Left ventricle myocardium inferior (tissue), 1 donor: ENCODE measurements around the gene ELOVL6. TPM values are rescaled to one million over a fixed set of nuclear protein-coding genes. Genes with fewer than 3 reads are reported as not detected.

Experiments used
- DNase-seq: peaks from one replicate; pipeline ENCODE4 v3.0.0-alpha.2; 2020
- H3K27ac ChIP-seq: fragments of 200-600 bp; replicated peaks from 2 replicates; pipeline ENCODE4 v1.8.0; 2021
- H3K27me3 ChIP-seq: fragments of 200-600 bp; 2 replicates; pipeline ENCODE4 v1.8.0; 2021; ENCODE audit warnings: low read depth
- H3K36me3 ChIP-seq: fragments of 200-600 bp; 2 replicates; pipeline ENCODE4 v1.8.0; 2021
- H3K4me1 ChIP-seq: fragments of 200-600 bp; 2 replicates; pipeline ENCODE4 v1.8.0; 2021
- H3K4me3 ChIP-seq: fragments of 200-600 bp; 2 replicates; pipeline ENCODE4 v1.8.0; 2021; ENCODE audit warnings: mild to moderate bottlenecking, moderate library complexity
- H3K9me3 ChIP-seq: fragments of 200-600 bp; replicated peaks from 2 replicates; pipeline ENCODE4 v1.8.0; 2021
- CTCF ChIP-seq: fragments of 200-600 bp; IDR thresholded peaks from 2 replicates; pipeline ENCODE4 v1.8.0; 2021; ENCODE audit warnings: antibody characterized with exemption, mild to moderate bottlenecking, borderline replicate concordance
- intact Hi-C: fragments of 100-400 bp; cut with micrococcal nuclease; formaldehyde crosslinking; loops from one replicate; pipeline ENCODE4 v1.11.0; 2022
- total RNA-seq: library from RNA; stranded (reverse); fragmentation: NEBNext Ultra II Directional; extraction: Animal tissue kit (Norgen Biotek cat#: 25700); gene quantifications from one replicate; pipeline ENCODE4 v1.2.1, GENCODE V29; 2021
- donor health status: DM: no; HTN: yes; CAD: no; lungs with severe emphysema.

The ELOVL6 gene
- total RNA-seq, 1 donor from 2014 or later, result 2.6 TPM

DNA sequence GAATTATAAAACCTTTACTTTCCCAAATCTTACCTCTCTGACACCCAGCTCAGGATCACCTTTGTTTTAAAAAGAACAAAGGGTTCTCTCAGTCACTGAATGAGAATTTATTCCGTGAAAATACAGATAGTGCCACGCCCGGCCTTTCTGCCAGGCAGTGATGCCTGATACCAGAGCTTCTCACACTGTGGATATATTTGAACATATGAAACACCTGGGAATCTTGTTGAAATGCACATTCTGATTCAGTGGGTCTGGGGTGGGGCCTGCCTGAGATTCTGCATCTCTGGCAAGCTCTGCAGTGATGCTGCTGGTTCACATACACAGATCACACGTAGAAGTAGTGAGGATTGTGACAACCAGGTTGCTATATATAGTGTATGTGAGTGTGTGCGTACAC lies 46.0 kb downstream of the ELOVL6 start:
- TF ChIP-seq CTCF, result no peak
- no peak overlapping the region for H3K4me3 ChIP-seq
- no peak for DNase-seq
- H3K27ac ChIP-seq, result no peak overlapping the region
- no peaks in the 10 kb centered on the region for H3K9me3 ChIP-seq
- no peaks in the 10 kb centered on the region for H3K36me3 ChIP-seq
- H3K27me3 ChIP-seq, result no peaks in the 10 kb centered on the region
- no peaks in the 10 kb centered on the region for H3K4me1 ChIP-seq
- intact Hi-C loops, result no loop called here

DNA sequence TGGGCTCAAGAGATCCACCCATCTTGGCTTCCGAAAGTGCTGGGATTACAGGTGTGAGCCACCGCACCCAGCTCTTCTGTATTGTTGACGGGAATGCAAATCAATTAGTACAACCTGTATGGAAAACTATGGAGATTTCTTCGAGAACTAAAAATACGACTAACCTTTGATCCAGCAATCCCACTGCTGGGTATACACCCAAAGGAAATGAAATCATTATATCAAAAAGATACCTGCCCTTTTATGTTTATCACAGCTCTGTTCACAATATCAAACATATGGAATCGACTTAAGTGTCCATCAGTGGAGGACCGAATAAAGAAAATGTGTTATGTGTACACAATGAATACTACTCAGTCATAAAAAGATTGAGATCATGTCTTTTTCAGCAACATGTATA lies 49.3 kb downstream of the ELOVL6 start:
- Histone ChIP-seq H3K36me3 (no peaks in the 10 kb centered on the region), H3K27ac (no peak overlapping the region), H3K27me3 (no peaks in the 10 kb centered on the region), H3K4me1 (no peaks in the 10 kb centered on the region), H3K4me3 (no peak overlapping the region), H3K9me3 (no peaks in the 10 kb centered on the region)
- intact Hi-C loops, result no loop called here
- no peak for TF ChIP-seq CTCF
- DNase-seq, result no peak

- intact Hi-C loops, result no loop called here
Measured at GRCh38 chr4:110142461-110142860, 56.0 kb downstream of the ELOVL6 start.

DNA sequence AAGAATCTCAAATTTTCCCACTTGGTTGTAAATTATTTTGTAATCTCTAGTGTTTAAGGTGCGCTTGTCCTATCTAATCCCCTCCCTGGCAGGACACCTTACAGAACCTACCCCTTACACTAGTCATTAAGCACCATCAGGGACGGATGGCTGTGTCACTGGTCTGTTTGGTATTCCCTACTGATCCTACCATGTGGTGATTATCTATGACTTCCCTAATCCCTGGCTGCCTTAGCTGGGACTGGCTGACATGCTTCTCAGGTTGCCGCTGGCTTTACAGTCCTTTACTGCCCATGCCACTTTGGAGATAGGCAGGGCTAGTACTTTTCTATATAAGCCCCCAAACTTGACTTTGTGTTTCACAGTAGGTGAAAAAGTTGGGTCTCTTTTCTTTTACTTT lies 58.6 kb downstream of the ELOVL6 start:
- intact Hi-C loops, result no loop called here
- TF ChIP-seq CTCF, result no peak

More at GRCh38 chr4:110142461-110142860, 56.0 kb downstream of the ELOVL6 start:
- no peak for DNase-seq
- H3K36me3 ChIP-seq, result no peaks in the 10 kb centered on the region
- H3K4me3 ChIP-seq, result no peak overlapping the region
- TF ChIP-seq CTCF, result no peak
- no peaks in the 10 kb centered on the region for H3K9me3 ChIP-seq
- no peaks in the 10 kb centered on the region for H3K4me1 ChIP-seq
- H3K27me3 ChIP-seq, result no peaks in the 10 kb centered on the region
- no peak overlapping the region for H3K27ac ChIP-seq

GRCh38 chr4:110139111-110139510 lies 59.3 kb downstream of the ELOVL6 start:
- Histone ChIP-seq H3K4me3 (no peak overlapping the region), H3K36me3 (no peaks in the 10 kb centered on the region), H3K9me3 (no peaks in the 10 kb centered on the region), H3K27ac (no peak overlapping the region), H3K27me3 (no peaks in the 10 kb centered on the region), H3K4me1 (no peaks in the 10 kb centered on the region)
- intact Hi-C loops, result no loop called here
- TF ChIP-seq CTCF, result no peak
- DNase-seq, result no peak

More for the DNA sequence above, 58.6 kb downstream of the ELOVL6 start:
- no peak overlapping the region for H3K4me3 ChIP-seq
- H3K27me3 ChIP-seq, result no peaks in the 10 kb centered on the region
- H3K27ac ChIP-seq, result no peak overlapping the region
- DNase-seq, result no peak
- H3K9me3 ChIP-seq, result no peaks in the 10 kb centered on the region
- H3K4me1 ChIP-seq, result no peaks in the 10 kb centered on the region
- no peaks in the 10 kb centered on the region for H3K36me3 ChIP-seq

- no peaks in the 10 kb centered on the region for H3K27me3 ChIP-seq
- no peaks in the 10 kb centered on the region for H3K9me3 ChIP-seq
- no peaks in the 10 kb centered on the region for H3K36me3 ChIP-seq
- H3K4me3 ChIP-seq, result no peak overlapping the region
- H3K27ac ChIP-seq, result no peak overlapping the region
- TF ChIP-seq CTCF, result no peak
- H3K4me1 ChIP-seq, result no peaks in the 10 kb centered on the region
- no peak for DNase-seq
- intact Hi-C loops, result no loop called here
Measured at GRCh38 chr4:110138551-110138950, 59.9 kb downstream of the ELOVL6 start.
